Muscle of leg (tissue), 11 donors: Measurements from ENCODE around the gene CCSAP. TPM values are rescaled to one million over a fixed set of nuclear protein-coding genes. Genes with fewer than 3 reads are reported as not detected.
"Not testable (repeated sequence)": the region's sequence is repeated elsewhere in the genome, so short reads cannot be mapped to it uniquely, and the experiment has no call there.

ENCODE experiments used
- DNase-seq: peaks from one replicate; pipeline ENCODE4 v3.0.0; 2013
- H3K27ac ChIP-seq: one replicate; pipeline ENCODE4 v1.5.1; 2013; ENCODE audit warnings: mild to moderate bottlenecking, low read length, control low read depth
- H3K27me3 ChIP-seq: one replicate; pipeline ENCODE4 v1.6.1; 2013; ENCODE audit warnings: low read length; ENCODE audit not compliant: control insufficient read depth, insufficient read depth
- H3K36me3 ChIP-seq: one replicate; pipeline ENCODE4 v1.6.1; 2013; ENCODE audit warnings: low read length; ENCODE audit not compliant: control insufficient read depth, insufficient read depth
- H3K4me1 ChIP-seq: one replicate; pipeline ENCODE4 v1.6.1; 2013; ENCODE audit warnings: low read length; ENCODE audit not compliant: control insufficient read depth, insufficient read depth
- H3K4me3 ChIP-seq: one replicate; pipeline ENCODE4 v1.5.1; 2013; ENCODE audit warnings: low read length, control low read depth
- H3K9me3 ChIP-seq: replicated peaks from 2 replicates; pipeline ENCODE4 v1.6.1; 2013; ENCODE audit warnings: low read depth, low read length; ENCODE audit not compliant: control insufficient read depth
- WGBS: methylation state at CpG from one replicate; pipeline ENCODE4 v1.1.5; 2013; ENCODE audit warnings: missing lambda C conversion rate; ENCODE audit not compliant: insufficient coverage; 5-methylcytosine and 5-hydroxymethylcytosine counted together
- polyA plus RNA-seq, 8 donors: library from polyadenylated mRNA; unstranded; fragments of 120-200 nt; gene quantifications; one replicate each; pipeline versions ENCODE4 v1.2.1 to v1.2.3, GENCODE V29; 2013; ENCODE audit warnings: inconsistent platforms in 1 of 8, low replicate concordance in 1 of 8; ENCODE audit not compliant: insufficient read length in 8 of 8, insufficient read depth in 1 of 8
- total RNA-seq: library from RNA; stranded (reverse); fragments of 120-200 nt; gene quantifications from one replicate; pipeline ENCODE4 v1.2.4, GENCODE V29; 2013

CCSAP gene
- total and polyA plus RNA-seq, 9 donors = 4.5 to 6.8 (median 5.6) TPM

DNA sequence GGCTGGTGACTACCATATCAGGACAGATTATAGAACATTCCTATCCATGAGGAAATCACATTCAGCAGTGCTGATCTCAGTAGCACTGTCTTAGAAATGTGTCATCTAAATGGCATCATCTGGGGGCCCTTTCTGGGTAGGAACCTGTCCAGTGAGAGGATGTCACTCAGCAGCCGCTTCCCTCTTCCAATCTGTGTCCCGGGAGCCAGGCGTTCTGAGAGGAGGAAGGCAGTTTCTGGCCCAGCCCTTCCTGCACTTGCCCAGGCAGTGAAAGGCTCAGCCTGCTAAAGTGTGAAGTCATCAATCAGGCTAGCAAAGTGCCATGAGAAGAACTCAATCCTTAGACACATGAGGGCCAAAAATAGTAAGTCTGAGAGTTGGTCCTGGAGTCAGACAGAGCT lies 46.3 kb downstream of the CCSAP start:
- peaks cover 40% of the 10 kb centered on the region for H3K36me3 ChIP-seq
- 93% methylated on average over 2 of the region's 3 CpGs for WGBS
- H3K9me3 ChIP-seq = no peaks in the 10 kb centered on the region
- DNase-seq = peak; percentile 32
- H3K4me1 ChIP-seq = peaks cover 3% of the 10 kb centered on the region
- no peaks in the 10 kb centered on the region for H3K27me3 ChIP-seq
- no peak overlapping the region for H3K4me3 ChIP-seq
- peak overlapping the region; percentile 6 for H3K27ac ChIP-seq

- Histone ChIP-seq H3K4me3 (no peak overlapping the region), H3K4me1 (peaks cover 3% of the 10 kb centered on the region), H3K27ac (no peak overlapping the region), H3K27me3 (no peaks in the 10 kb centered on the region), H3K9me3 (no peaks in the 10 kb centered on the region), H3K36me3 (peaks cover 37% of the 10 kb centered on the region)
- WGBS = 93% methylated on average over 8 of the region's 11 CpGs
- no peak for DNase-seq
Measured at GRCh38 chr1:229295745-229296144, 47.1 kb downstream of the CCSAP start.

- no peak for DNase-seq
- Histone ChIP-seq H3K9me3 (no peaks in the 10 kb centered on the region), H3K27me3 (no peaks in the 10 kb centered on the region), H3K27ac (no peak overlapping the region), H3K4me3 (no peak overlapping the region), H3K36me3 (peaks cover 25% of the 10 kb centered on the region), H3K4me1 (peaks cover 3% of the 10 kb centered on the region)
- WGBS = 80% methylated on average over 10 of the region's 10 CpGs
Measured at GRCh38 chr1:229293528-229294204, 49.2 kb downstream of the CCSAP start.

DNA sequence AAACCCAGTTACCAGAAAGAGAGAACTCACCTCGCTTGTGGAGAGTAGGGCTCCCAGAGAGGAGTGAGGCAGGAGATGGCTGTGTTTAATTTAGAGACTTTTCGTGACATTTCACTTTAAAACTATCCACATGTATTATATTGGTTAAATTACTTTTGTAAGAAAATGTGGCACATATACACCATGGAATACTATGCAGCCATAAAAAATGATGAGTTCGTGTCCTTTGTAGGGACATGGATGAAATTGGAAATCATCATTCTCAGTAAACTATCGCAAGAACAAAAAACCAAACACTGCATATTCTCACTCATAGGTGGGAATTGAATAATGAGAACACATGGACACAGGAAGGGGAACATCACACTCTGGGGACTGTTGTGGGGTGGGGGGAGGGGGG lies 51.2 kb downstream of the CCSAP start:
- H3K27me3 ChIP-seq = not testable (repeated sequence)
- peaks cover 18% of the 10 kb centered on the region for H3K36me3 ChIP-seq

GRCh38 chr1:229288516-229288915 lies 54.3 kb downstream of the CCSAP start:
- H3K4me1 ChIP-seq = no peaks in the 10 kb centered on the region
- peaks cover 5% of the 10 kb centered on the region for H3K36me3 ChIP-seq
- no peaks in the 10 kb centered on the region for H3K27me3 ChIP-seq
- no peaks in the 10 kb centered on the region for H3K9me3 ChIP-seq
- no peak for DNase-seq
- no CpG with 5 or more reads among the region's 1 CpG for WGBS
- H3K27ac ChIP-seq = no peak overlapping the region
- no peak overlapping the region for H3K4me3 ChIP-seq

More for the DNA sequence above, 51.2 kb downstream of the CCSAP start:
- not testable (repeated sequence) for DNase-seq, H3K4me3 ChIP-seq, H3K4me1 ChIP-seq, H3K9me3 ChIP-seq, H3K27ac ChIP-seq
- WGBS = no CpG with 5 or more reads among the region's 4 CpGs

- H3K27me3 ChIP-seq = no peaks in the 10 kb centered on the region
- H3K4me1 ChIP-seq = no peaks in the 10 kb centered on the region
- peaks cover 5% of the 10 kb centered on the region for H3K36me3 ChIP-seq
- no peaks in the 10 kb centered on the region for H3K9me3 ChIP-seq
- H3K4me3 ChIP-seq = no peak overlapping the region
- H3K27ac ChIP-seq = no peak overlapping the region
- 50% methylated on average over 1 of the region's 1 CpG for WGBS
- no peak for DNase-seq
Measured at GRCh38 chr1:229287267-229287666, 55.6 kb downstream of the CCSAP start.

GRCh38 chr1:229286099-229286766 lies 56.6 kb downstream of the CCSAP start:
- Histone ChIP-seq H3K4me3 (no peak overlapping the region), H3K36me3 (peaks cover 5% of the 10 kb centered on the region), H3K9me3 (no peaks in the 10 kb centered on the region), H3K27me3 (no peaks in the 10 kb centered on the region), H3K4me1 (no peaks in the 10 kb centered on the region), H3K27ac (no peak overlapping the region)
- WGBS = no CpG with 5 or more reads among the region's 2 CpGs
- no peak for DNase-seq

DNA sequence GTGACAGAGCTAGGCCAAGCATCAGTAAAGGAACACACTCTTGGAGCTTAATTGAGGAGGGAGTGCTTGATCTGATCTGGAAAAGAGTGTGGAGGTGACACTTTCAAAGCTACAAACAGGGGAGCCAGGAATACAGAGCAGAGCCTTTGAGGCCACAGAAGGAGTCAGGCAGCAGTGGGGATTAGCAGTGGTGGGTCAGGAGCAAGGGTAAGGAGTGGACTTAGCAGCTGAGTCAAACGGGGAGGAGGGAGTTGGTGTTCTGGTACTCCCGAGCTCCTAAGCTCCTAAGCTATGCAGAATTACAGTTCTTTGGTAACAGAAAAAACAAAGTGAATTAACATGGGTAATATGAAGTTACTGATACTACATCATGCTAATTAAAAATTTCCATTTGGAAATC lies 57.4 kb downstream of the CCSAP start:
- H3K27me3 ChIP-seq = no peaks in the 10 kb centered on the region
- no peaks in the 10 kb centered on the region for H3K9me3 ChIP-seq
- DNase-seq = no peak
- no peak overlapping the region for H3K4me3 ChIP-seq
- peaks cover 5% of the 10 kb centered on the region for H3K36me3 ChIP-seq
- whole genome bisulfite sequencing = no CpG with 5 or more reads among the region's 2 CpGs
- H3K4me1 ChIP-seq = no peaks in the 10 kb centered on the region
- no peak overlapping the region for H3K27ac ChIP-seq

DNA sequence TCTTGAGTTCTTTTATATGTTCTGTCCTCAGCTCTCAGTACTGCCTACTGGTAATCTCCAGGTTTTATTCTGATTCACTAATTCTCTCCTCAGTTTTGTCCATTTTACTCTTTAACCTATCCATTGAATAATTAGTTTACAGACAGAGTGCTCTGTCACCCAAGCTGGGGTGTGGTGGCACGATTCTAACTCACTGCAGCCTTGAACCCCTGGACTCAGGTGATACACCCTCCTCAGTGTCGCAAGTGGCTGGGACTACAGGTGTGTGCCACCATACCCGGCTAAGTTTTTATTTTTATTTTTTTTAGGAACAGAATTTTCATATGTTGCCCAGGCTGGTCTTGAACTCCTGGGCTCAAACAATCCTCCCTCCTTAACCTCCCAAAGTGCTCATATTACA lies 58.0 kb downstream of the CCSAP start:
- Histone ChIP-seq H3K27ac (no peak overlapping the region), H3K4me1 (no peaks in the 10 kb centered on the region), H3K9me3 (no peaks in the 10 kb centered on the region), H3K4me3 (no peak overlapping the region), H3K36me3 (peaks cover under 1% of the 10 kb centered on the region), H3K27me3 (no peaks in the 10 kb centered on the region)
- 71% methylated on average over 1 of the region's 3 CpGs for WGBS
- DNase-seq = no peak

GRCh38 chr1:229283183-229283611 lies 59.6 kb downstream of the CCSAP start:
- Histone ChIP-seq H3K27me3 (no peaks in the 10 kb centered on the region), H3K27ac (no peak overlapping the region), H3K36me3 (no peaks in the 10 kb centered on the region), H3K4me1 (no peaks in the 10 kb centered on the region), H3K9me3 (no peaks in the 10 kb centered on the region), H3K4me3 (no peak overlapping the region)
- 86% methylated on average over 1 of the region's 3 CpGs for WGBS
- DNase-seq = no peak
